ENCODE results near the gene NOXRED1.

DNA sequence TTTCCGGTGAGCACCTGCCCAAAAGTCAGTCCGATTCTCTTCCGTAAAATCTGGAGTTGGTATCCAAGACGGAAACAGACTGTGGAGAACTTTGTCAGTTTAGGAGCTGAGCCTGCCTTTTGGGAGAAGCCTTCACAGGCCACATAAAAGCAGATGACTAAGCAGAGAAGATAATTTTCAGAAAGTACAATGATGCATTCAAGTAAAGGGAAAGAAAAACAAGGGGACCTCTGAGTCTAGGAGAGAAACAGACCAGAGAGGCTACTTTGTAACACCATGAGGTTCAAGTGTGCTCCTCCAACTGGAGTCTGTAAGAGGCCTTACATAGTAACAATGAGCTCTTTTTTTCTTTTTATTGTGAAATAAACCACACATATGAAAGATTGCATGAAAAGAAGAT, 67.5 kb downstream of the NOXRED1 start:
- TF ChIP-seq CTCF (conservative IDR thresholded peaks at IDR 0.05) (no peak), EZH2 (IDR thresholded peaks at IDR 0.05; ENCODE audit: low read depth) (no peak)

All from PC-9 (cell line).